ENCODE measurements around the gene SH3D21. TPM values are rescaled to one million over a fixed set of nuclear protein-coding genes. Genes with fewer than 3 reads are reported as not detected.

The SH3D21 gene
- total RNA-seq, 2 experiments from 2014 or later: 15.2 to 16.7 TPM

DNA sequence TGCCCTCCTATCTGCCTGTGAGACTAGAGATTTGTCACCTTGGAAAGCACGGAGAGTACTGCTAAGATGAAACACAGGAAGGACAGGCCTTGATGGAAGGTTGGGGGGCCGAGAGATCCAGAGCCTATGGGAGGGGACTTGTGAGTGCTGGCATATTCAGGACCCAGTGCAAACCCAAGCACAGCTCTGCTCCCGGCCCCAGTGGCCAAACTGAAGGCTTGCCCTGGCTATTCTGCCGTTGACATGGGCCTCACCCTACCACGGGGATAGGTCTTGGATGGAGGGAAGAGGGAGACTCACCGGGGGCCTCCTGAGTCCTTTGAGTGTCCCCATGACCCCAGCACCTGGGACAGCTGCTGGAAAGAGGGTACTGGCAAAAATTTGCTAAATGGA is 21.9 kb downstream of the SH3D21 start:
- Histone ChIP-seq H3K4me2 (ENCODE audit: low read length) (no peak overlapping the region), H3K36me3 (ENCODE audit: insufficient read depth, low read length) (no peaks in the 10 kb centered on the region), H3K4me3 (ENCODE audit: low read depth, low read length, poor library complexity, severe bottlenecking) (no peak overlapping the region), H3K27ac (ENCODE audit: low read depth, low read length, poor library complexity, severe bottlenecking) (no peak overlapping the region), H3K79me2 (ENCODE audit: insufficient read depth, low read depth, low read length) (no peaks in the 10 kb centered on the region), H3K9me2 (ENCODE audit: insufficient read depth, low read length) (no peaks in the 10 kb centered on the region), H4K20me1 (ENCODE audit: insufficient read depth, low read length) (no peaks in the 10 kb centered on the region), H2AFZ (ENCODE audit: low read length) (no peak overlapping the region), H3K9me3 (ENCODE audit: low read length) (no peaks in the 10 kb centered on the region), H3K4me1 (ENCODE audit: insufficient read depth, low read length, poor library complexity, severe bottlenecking) (peaks cover 51% of the 10 kb centered on the region)
- BruUV-seq (replicated peaks): no TSS peak
- no peak for TF ChIP-seq EZH2phosphoT487 (IDR thresholded peaks at IDR 0.05; ENCODE audit: borderline replicate concordance, low read depth, low read length)
- TF ChIP-seq, protein P1, sequence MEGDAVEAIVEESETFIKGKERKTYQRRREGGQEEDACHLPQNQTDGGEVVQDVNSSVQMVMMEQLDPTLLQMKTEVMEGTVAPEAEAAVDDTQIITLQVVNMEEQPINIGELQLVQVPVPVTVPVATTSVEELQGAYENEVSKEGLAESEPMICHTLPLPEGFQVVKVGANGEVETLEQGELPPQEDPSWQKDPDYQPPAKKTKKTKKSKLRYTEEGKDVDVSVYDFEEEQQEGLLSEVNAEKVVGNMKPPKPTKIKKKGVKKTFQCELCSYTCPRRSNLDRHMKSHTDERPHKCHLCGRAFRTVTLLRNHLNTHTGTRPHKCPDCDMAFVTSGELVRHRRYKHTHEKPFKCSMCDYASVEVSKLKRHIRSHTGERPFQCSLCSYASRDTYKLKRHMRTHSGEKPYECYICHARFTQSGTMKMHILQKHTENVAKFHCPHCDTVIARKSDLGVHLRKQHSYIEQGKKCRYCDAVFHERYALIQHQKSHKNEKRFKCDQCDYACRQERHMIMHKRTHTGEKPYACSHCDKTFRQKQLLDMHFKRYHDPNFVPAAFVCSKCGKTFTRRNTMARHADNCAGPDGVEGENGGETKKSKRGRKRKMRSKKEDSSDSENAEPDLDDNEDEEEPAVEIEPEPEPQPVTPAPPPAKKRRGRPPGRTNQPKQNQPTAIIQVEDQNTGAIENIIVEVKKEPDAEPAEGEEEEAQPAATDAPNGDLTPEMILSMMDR (conservative IDR thresholded peaks at IDR 0.05; ENCODE audit: low read length): no peak
- no peak for DNase-seq (ENCODE audit: low spot score)
- POLR2A ChIA-PET: no interaction called here
- CTCF ChIA-PET (ENCODE audit: unreplicated experiment): no interaction called here
- intact Hi-C loops (cut with micrococcal nuclease; ENCODE audit: unreplicated experiment): no loop called here

GRCh38 chr1:36328713-36329112 is 22.5 kb downstream of the SH3D21 start:
- Histone ChIP-seq H2AFZ (ENCODE audit: low read length) (no peak overlapping the region), H3K27ac (ENCODE audit: low read depth, low read length, poor library complexity, severe bottlenecking) (no peak overlapping the region), H3K79me2 (ENCODE audit: insufficient read depth, low read depth, low read length) (no peaks in the 10 kb centered on the region), H3K4me3 (ENCODE audit: low read depth, low read length, poor library complexity, severe bottlenecking) (no peak overlapping the region), H3K4me1 (ENCODE audit: insufficient read depth, low read length, poor library complexity, severe bottlenecking) (peaks cover 47% of the 10 kb centered on the region), H3K36me3 (ENCODE audit: insufficient read depth, low read length) (no peaks in the 10 kb centered on the region), H3K9me3 (ENCODE audit: low read length) (no peaks in the 10 kb centered on the region), H4K20me1 (ENCODE audit: insufficient read depth, low read length) (no peaks in the 10 kb centered on the region), H3K4me2 (ENCODE audit: low read length) (no peak overlapping the region), H3K9me2 (ENCODE audit: insufficient read depth, low read length) (no peaks in the 10 kb centered on the region)
- no peak for TF ChIP-seq EZH2phosphoT487 (IDR thresholded peaks at IDR 0.05; ENCODE audit: borderline replicate concordance, low read depth, low read length)
- TF ChIP-seq, protein P1 (conservative IDR thresholded peaks at IDR 0.05; ENCODE audit: low read length): no peak
- BruUV-seq (replicated peaks): no TSS peak
- ChIA-PET CTCF (ENCODE audit: unreplicated experiment) (no interaction called here), POLR2A (no interaction called here)
- intact Hi-C loops (cut with micrococcal nuclease; ENCODE audit: unreplicated experiment): no loop called here
- no peak for DNase-seq (ENCODE audit: low spot score)

DNA sequence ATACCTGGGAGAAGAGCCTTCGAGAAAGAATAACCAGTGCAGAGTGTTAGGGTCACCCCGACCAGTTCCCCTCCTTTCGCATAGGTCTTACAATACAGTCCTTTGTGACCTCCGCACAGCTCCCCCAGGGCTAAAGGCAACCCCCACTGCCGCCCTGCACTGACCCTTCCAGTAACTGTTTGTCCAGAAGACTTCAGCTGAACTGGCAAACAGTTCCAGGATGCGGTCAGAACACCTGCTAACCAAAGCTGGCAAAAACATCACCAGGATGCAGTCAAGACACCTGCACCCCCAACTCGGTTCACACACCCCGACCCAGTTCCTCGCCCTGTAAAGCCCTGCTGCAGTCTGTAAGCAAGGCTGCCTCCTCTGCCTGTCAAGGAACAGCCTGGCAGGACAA is 23.6 kb downstream of the SH3D21 start:
- H3K4me2 ChIP-seq (ENCODE audit: low read length): peak overlapping the region; percentile 53
- no peaks in the 10 kb centered on the region for H3K36me3 ChIP-seq (ENCODE audit: insufficient read depth, low read length)
- peak overlapping the region; percentile 44 for H3K27ac ChIP-seq (ENCODE audit: low read depth, low read length, poor library complexity, severe bottlenecking)
- H3K9me3 ChIP-seq (ENCODE audit: low read length): no peaks in the 10 kb centered on the region
- no peaks in the 10 kb centered on the region for H3K79me2 ChIP-seq (ENCODE audit: insufficient read depth, low read depth, low read length)
- POLR2A ChIA-PET: no interaction called here
- H3K4me1 ChIP-seq (ENCODE audit: insufficient read depth, low read length, poor library complexity, severe bottlenecking): peaks cover 38% of the 10 kb centered on the region
- no TSS peak for BruUV-seq (replicated peaks)
- H4K20me1 ChIP-seq (ENCODE audit: insufficient read depth, low read length): no peaks in the 10 kb centered on the region
- peak; percentile 87 for DNase-seq (ENCODE audit: low spot score)
- CTCF ChIA-PET (ENCODE audit: unreplicated experiment): no interaction called here
- intact Hi-C loops (cut with micrococcal nuclease; ENCODE audit: unreplicated experiment): no loop called here
- H3K9me2 ChIP-seq (ENCODE audit: insufficient read depth, low read length): no peaks in the 10 kb centered on the region
- peak overlapping the region; percentile 39 for H3K4me3 ChIP-seq (ENCODE audit: low read depth, low read length, poor library complexity, severe bottlenecking)
- H2AFZ ChIP-seq (ENCODE audit: low read length): no peak overlapping the region
- no peak for TF ChIP-seq EZH2phosphoT487 (IDR thresholded peaks at IDR 0.05; ENCODE audit: borderline replicate concordance, low read depth, low read length)
- TF ChIP-seq, protein P1 (conservative IDR thresholded peaks at IDR 0.05; ENCODE audit: low read length): no peak
